Nephron progenitor cell (in vitro differentiated cells): ENCODE data around the gene ZNF814.
"Not testable (repeated sequence)": the region's sequence is repeated elsewhere in the genome, so short reads cannot be mapped to it uniquely, and the experiment has no call there.

ENCODE experiments used
- DNase-seq: peaks from one replicate; pipeline ENCODE4 v3.0.0; 2021
- H3K27ac Mint-ChIP-seq: 2 replicates; pipeline ENCODE4 v1.8.0; 2021; ENCODE audit warnings: mild to moderate bottlenecking, moderate library complexity, mixed read lengths
- H3K27me3 Mint-ChIP-seq: 2 replicates; pipeline ENCODE4 v1.8.0; 2021; ENCODE audit warnings: mild to moderate bottlenecking, low read depth, mixed read lengths; ENCODE audit not compliant: poor library complexity
- H3K36me3 Mint-ChIP-seq: 2 replicates; pipeline ENCODE4 v1.8.0; 2021; ENCODE audit warnings: low read depth, mixed read lengths
- H3K4me1 Mint-ChIP-seq: 2 replicates; pipeline ENCODE4 v1.8.0; 2021; ENCODE audit warnings: mixed read lengths
- H3K4me3 Mint-ChIP-seq: 2 replicates; pipeline ENCODE4 v1.8.0; 2021; ENCODE audit warnings: mild to moderate bottlenecking, moderate library complexity, mixed read lengths
- H3K9me3 Mint-ChIP-seq: 2 replicates; pipeline ENCODE4 v1.8.0; 2021; ENCODE audit warnings: mild to moderate bottlenecking, moderate library complexity, mixed read lengths
- CTCF ChIP-seq: fragments of 200-600 bp; sonication (generic); IDR thresholded peaks from 2 replicates; pipeline ENCODE4 v1.5.0; 2021; ENCODE audit warnings: antibody characterized with exemption

Gene ZNF814

DNA sequence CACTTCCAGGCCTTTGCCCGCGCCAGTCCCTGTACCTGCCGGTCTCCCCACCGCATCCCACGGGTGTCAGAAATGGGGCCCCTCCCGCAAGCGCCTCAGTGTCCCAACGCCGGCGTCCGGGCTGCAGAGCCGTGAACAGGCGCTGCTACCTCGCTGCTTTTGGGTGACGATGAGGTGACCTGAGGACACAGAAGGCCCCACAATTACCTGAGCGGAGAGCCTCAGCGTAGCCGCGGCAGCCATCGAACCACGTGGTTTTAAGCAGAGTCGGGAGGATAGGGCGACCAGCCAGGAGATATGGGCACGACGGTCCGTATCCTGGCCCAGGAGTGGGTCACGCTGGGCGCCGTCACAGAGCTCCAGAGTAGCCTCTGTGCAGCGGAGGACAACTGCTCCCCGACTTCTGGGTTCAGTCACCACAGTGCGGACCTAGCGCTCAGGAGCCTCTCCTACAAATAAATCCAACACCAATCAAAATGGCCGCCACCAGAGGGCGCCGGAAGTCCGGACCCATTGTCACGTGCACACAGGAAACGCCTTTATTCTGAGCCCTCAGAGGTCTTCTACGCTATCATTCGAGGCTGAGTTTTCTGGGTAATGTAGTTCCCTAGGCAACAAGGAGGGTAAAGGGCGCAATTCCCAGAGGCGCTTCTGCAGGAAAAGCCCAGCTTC lies at the start of gene ZNF814:
ZNF814 (minus strand) TSS at position 478 of the 672 bp plus-strand sequence; CDS start at position 243, 235 bp downstream.
- Mint-ChIP-seq H3K4me1 (peaks cover 20% of the 10 kb centered on the region), H3K27ac (peak within 1 kb of the TSS; percentile 90), H3K27me3 (no peaks in the 10 kb centered on the region), H3K4me3 (peak within 1 kb of the TSS; percentile 99), H3K36me3 (peaks cover 76% of the 10 kb centered on the region), H3K9me3 (peaks cover 77% of the 10 kb centered on the region)
- TF ChIP-seq CTCF: peak; percentile 29
- DNase-seq: peak; percentile 86

- Mint-ChIP-seq H3K27ac (no peak overlapping the region), H3K36me3 (peaks cover 100% of the 10 kb centered on the region), H3K27me3 (peaks cover 7% of the 10 kb centered on the region), H3K9me3 (peaks cover 100% of the 10 kb centered on the region), H3K4me3 (peak overlapping the region; percentile 99), H3K4me1 (peaks cover 11% of the 10 kb centered on the region)
- no peak for TF ChIP-seq CTCF
- DNase-seq: no peak
These were observed 46.9 kb upstream of the ZNF814 start for GRCh38 chr19:57935731-57936130.

- peak; percentile 56 for DNase-seq
- Mint-ChIP-seq H3K4me3 (peak within 1 kb of the TSS; percentile 99), H3K36me3 (peaks cover 100% of the 10 kb centered on the region), H3K27me3 (peaks cover 7% of the 10 kb centered on the region), H3K4me1 (peaks cover 11% of the 10 kb centered on the region), H3K27ac (peak within 1 kb of the TSS; percentile 96), H3K9me3 (peaks cover 100% of the 10 kb centered on the region)
- TF ChIP-seq CTCF: no peak
These were observed 46.2 kb upstream of the ZNF814 start, which contains the start of gene ZNF418 for GRCh38 chr19:57934820-57935665. TSS of gene ZNF418 (minus strand) at chr19:57935402. CDS start at chr19:57933822, 1,580 bp downstream.

DNA sequence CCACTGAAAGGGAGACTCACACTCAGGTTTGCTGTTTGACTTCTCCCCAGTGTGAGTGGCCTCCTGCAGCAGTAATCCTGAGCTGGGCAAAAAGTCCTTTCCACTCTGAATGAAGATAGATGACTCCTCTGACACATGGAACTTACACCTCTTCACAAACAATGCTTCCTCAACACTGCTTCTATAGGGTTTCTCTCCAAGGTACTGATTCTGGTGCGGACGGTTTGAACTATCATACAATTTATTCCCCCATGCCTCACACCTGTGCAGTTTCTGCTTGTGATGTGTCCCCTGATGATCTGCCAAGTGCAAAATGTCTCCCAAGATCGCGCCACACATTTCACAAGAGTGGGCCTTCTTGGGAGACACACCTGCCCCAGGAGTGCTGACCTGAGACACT lies 38.8 kb upstream of the ZNF814 start:
- Mint-ChIP-seq H3K36me3 (peaks cover 99% of the 10 kb centered on the region), H3K4me1 (no peaks in the 10 kb centered on the region), H3K9me3 (peaks cover 98% of the 10 kb centered on the region), H3K4me3 (no peak overlapping the region), H3K27ac (no peak overlapping the region), H3K27me3 (peaks cover 12% of the 10 kb centered on the region)
- no peak for DNase-seq
- no peak for TF ChIP-seq CTCF

GRCh38 chr19:57916168-57916995 lies 27.5 kb upstream of the ZNF814 start, which contains the start of gene ZNF417:
TSS of gene ZNF417 (minus strand) at chr19:57916592. CDS start at chr19:57916411, 181 bp downstream.
- H3K27me3 Mint-ChIP-seq: not testable (repeated sequence)
- H3K27ac Mint-ChIP-seq: peak within 1 kb of the TSS; percentile 92
- peak within 1 kb of the TSS; percentile 93 for H3K4me3 Mint-ChIP-seq
- DNase-seq: peak; percentile 78
- H3K36me3 Mint-ChIP-seq: peaks cover 90% of the 10 kb centered on the region
- H3K9me3 Mint-ChIP-seq: peaks cover 65% of the 10 kb centered on the region
- H3K4me1 Mint-ChIP-seq: peaks cover 30% of the 10 kb centered on the region
